GM12878 (cell line): ENCODE results near the gene LAMA2. TPM values are rescaled to one million over a fixed set of nuclear protein-coding genes. Genes with fewer than 3 reads are reported as not detected.
A peak's percentile ranks its signal among the peaks of the same experiment; 100 is the strongest.

Experiments
- ATAC-seq: fragments of 200-7000 bp; cut with Tn5 transposase; 3 replicates; pipeline ENCODE4 v1.9.1; 2020; ENCODE audit warnings: mild to moderate bottlenecking, moderate library complexity
- BruUV-seq: library from RNA; stranded (reverse); fragments of 400-500 nt; replicated peaks from 2 replicates; lab custom pipeline; 2021; lab: Mats Ljungman, UMichigan
- CTCF ChIA-PET: fragments of 300-600 bp; sonication (Branson Sonifier 250); formaldehyde crosslinking; extraction: SDS; loops from one replicate; lab custom pipeline; 2021; ENCODE audit warnings: inconsistent platforms; lab: Yijun Ruan, JAX
- POLR2A ChIA-PET: fragments of 350-600 bp; formaldehyde crosslinking; extraction: SDS; loops from one replicate; lab custom pipeline; 2021; ENCODE audit warnings: inconsistent platforms; lab: Charles Lee
- RAD21 ChIA-PET: fragments of 300-600 bp; sonication (Branson Sonifier 250); formaldehyde crosslinking; loops from one replicate; lab custom pipeline; 2023; ENCODE audit warnings: antibody characterized with exemption; ENCODE audit not compliant: unreplicated experiment; lab: Charles Lee
- SMC1A ChIA-PET: fragments of 300-600 bp; sonication (Branson Sonifier 250); formaldehyde crosslinking; loops from one replicate; lab custom pipeline; 2023; ENCODE audit not compliant: unreplicated experiment, uncharacterized antibody; lab: Charles Lee
- DNase-seq: peaks from one replicate; pipeline ENCODE4 v3.0.0-alpha.2; 2011; ENCODE audit warnings: low read depth, low spot score
- FAIRE-seq: peaks from 3 replicates; lab custom pipeline; 2011; peaks lifted over from hg19 to GRCh38; lab: Jason Lieb, UNC
- H2AFZ ChIP-seq: 2 replicates; pipeline ENCODE4 v1.6.0; 2011; ENCODE audit warnings: low read depth, low read length, control low read depth; ENCODE audit not compliant: control insufficient read depth
- H3K27ac ChIP-seq: 2 replicates; pipeline ENCODE4 v1.5.1; 2011; ENCODE audit warnings: control low read depth; ENCODE audit not compliant: control insufficient read depth, insufficient read depth
- H3K27me3 ChIP-seq, 2 experiments: replicated peaks in 1 of 2; 2 replicates each; pipeline versions ENCODE4 v1.6.0 to v1.6.1; 2011; ENCODE audit warnings: low read length in 1 of 2; ENCODE audit not compliant: control insufficient read depth in 2 of 2, insufficient read depth in 2 of 2
- H3K36me3 ChIP-seq, 2 experiments: 2 replicates each; pipeline ENCODE4 v1.5.1; 2011; ENCODE audit warnings: low read length in 1 of 2; ENCODE audit not compliant: control insufficient read depth in 2 of 2, insufficient read depth in 2 of 2
- H3K4me1 ChIP-seq: 2 replicates; pipeline ENCODE4 v1.6.1; 2011; ENCODE audit warnings: mild to moderate bottlenecking, low read length, moderate library complexity, mixed read lengths; ENCODE audit not compliant: control insufficient read depth, insufficient read depth
- H3K4me2 ChIP-seq: 2 replicates; pipeline ENCODE4 v1.6.0; 2011; ENCODE audit warnings: control low read depth; ENCODE audit not compliant: control insufficient read depth, insufficient read depth
- H3K4me3 ChIP-seq: fragments of 200-600 bp; sonication (generic); 2 replicates; pipeline ENCODE4 v1.5.1; 2016
- H3K79me2 ChIP-seq: 2 replicates; pipeline ENCODE4 v1.6.0; 2011; ENCODE audit warnings: low read length; ENCODE audit not compliant: control insufficient read depth, insufficient read depth
- H3K9ac ChIP-seq: 2 replicates; pipeline ENCODE4 v1.8.0; 2011; ENCODE audit warnings: low read length, control low read depth, mixed read lengths; ENCODE audit not compliant: control insufficient read depth, insufficient read depth
- H3K9me3 ChIP-seq: replicated peaks from 3 replicates; pipeline ENCODE4 v1.5.1; 2011; ENCODE audit warnings: mild to moderate bottlenecking, low read length; ENCODE audit not compliant: control insufficient read depth, insufficient read depth
- H4K20me1 ChIP-seq: 2 replicates; pipeline ENCODE4 v1.6.0; 2011; ENCODE audit not compliant: control insufficient read depth, insufficient read depth
- BCLAF1 ChIP-seq: fragments of 450-650 bp; IDR thresholded peaks from 2 replicates; pipeline ENCODE4 v1.6.1; 2017; ENCODE audit warnings: antibody characterized with exemption, mild to moderate bottlenecking, moderate library complexity
- CEBPZ ChIP-seq: fragments of 150-350 bp; IDR thresholded peaks from 2 replicates; pipeline ENCODE4 v1.6.1; 2016; ENCODE audit warnings: low read depth, low read length
- FOXK2 ChIP-seq: fragments of 450-650 bp; IDR thresholded peaks from 2 replicates; pipeline ENCODE4 v1.6.1; 2017; ENCODE audit warnings: mild to moderate bottlenecking, moderate library complexity
- HDAC6 ChIP-seq: fragments of 200-600 bp; sonication (generic); IDR thresholded peaks from one replicate; pipeline ENCODE4 v1.8.0; 2017; ENCODE audit warnings: antibody characterized with exemption; ENCODE audit not compliant: unreplicated experiment
- IKZF1 ChIP-seq: fragments of 450-650 bp; conservative IDR thresholded peaks from 2 replicates; pipeline ENCODE4 v1.6.1; 2017; ENCODE audit warnings: antibody characterized with exemption, mild to moderate bottlenecking
- PML ChIP-seq: IDR thresholded peaks from 2 replicates; pipeline ENCODE4 v1.6.1; 2012; ENCODE audit warnings: low read length, inconsistent platforms
- POU2F2 ChIP-seq: IDR thresholded peaks from 3 replicates; pipeline ENCODE4 v1.6.1; 2011; ENCODE audit warnings: low read depth, mild to moderate bottlenecking, low read length, borderline replicate concordance
- RAD21 ChIP-seq: IDR thresholded peaks from 2 replicates; pipeline ENCODE4 v1.6.1; 2011; ENCODE audit warnings: mild to moderate bottlenecking, low read depth, low read length, moderate library complexity; ENCODE audit not compliant: insufficient read depth
- ZBED1 ChIP-seq: IDR thresholded peaks from 2 replicates; pipeline ENCODE4 v1.6.1; 2016; ENCODE audit warnings: borderline replicate concordance
- WGBS: methylation state at CpG from one replicate; pipeline ENCODE4 v1.1.6; 2016; ENCODE audit warnings: low lambda C conversion rate; ENCODE audit not compliant: insufficient replicate concordance, insufficient coverage; ENCODE audit errors: missing lambda C conversion rate; 5-methylcytosine and 5-hydroxymethylcytosine counted together
- in situ Hi-C: fragments of 300-500 bp; cut with MboI; formaldehyde crosslinking; loops from 9 replicates; pipeline ENCODE4 v1.14.3; 2018; ENCODE audit warnings: mixed read lengths
- intact Hi-C: fragments of 100-400 bp; cut with micrococcal nuclease; formaldehyde crosslinking; loops from one replicate; pipeline ENCODE4 v1.14.2; 2022; ENCODE audit not compliant: unreplicated experiment
- polyA plus RNA-seq, 11 experiments: library from polyadenylated mRNA; depleted of rRNA in 4 of 11; unstranded in 6 of 11; stranded (reverse) in 5 of 11; fragments of >200 nt; fragmentation: Nextera tagmentation in 4 of 11; fragmentation: Illumina TruSeq in 1 of 11; extraction: Ambion mirVana in 4 of 11; extraction: Trizol in 1 of 11; gene quantifications; 1 replicate in 1 of 11; 2 replicates in 10 of 11; pipeline versions ENCODE4 v1.2.1 to v1.2.3, GENCODE V29; 2011 to 2016; ENCODE audit warnings: inconsistent platforms in 2 of 11, missing spikeins in 2 of 11, low read depth in 1 of 11
- total RNA-seq, 4 experiments: library from RNA; depleted of rRNA in 3 of 4; stranded (reverse); fragments of >200 nt in 3 of 4; fragmentation: Illumina TruSeq in 1 of 4; extraction: Trizol in 1 of 4; gene quantifications; 2 replicates each; pipeline versions ENCODE4 v1.2.1 to v1.2.3, GENCODE V29; 2013 to 2021

LAMA2 gene
- total and polyA plus RNA-seq, 10 of the 15 experiments (the other 5 are each of a cell fraction or from before 2014, with no cell fraction given): 0.04 to 2.0 (median 0.37) TPM; not detected in 1

- Histone ChIP-seq H4K20me1 (no peaks in the 10 kb centered on the region), H3K36me3 (no peaks in the 10 kb centered on the region), H3K27ac (no peak overlapping the region), H2AFZ (no peak overlapping the region), H3K79me2 (no peaks in the 10 kb centered on the region), H3K4me1 (no peaks in the 10 kb centered on the region)
- no peak for FAIRE-seq
- no peak for DNase-seq
- no peak for TF ChIP-seq FOXK2
- no peak for TF ChIP-seq PML
- no peak for TF ChIP-seq POU2F2
- TF ChIP-seq ZBED1: no peak
- TF ChIP-seq HDAC6: no peak
- TF ChIP-seq BCLAF1: no peak
- TF ChIP-seq CEBPZ: no peak
- TF ChIP-seq IKZF1: no peak
- peak; percentile 19; the same call in 1 of the 2 replicates for TF ChIP-seq RAD21
- TF ChIP-seq, all 136 proteins: peak for 1
- in situ Hi-C loops: no loop called here
- ChIA-PET CTCF (interaction anchor here (1.4 kb wide), 1 partner anchor 30 kb away, joined by 4 read pairs; no protein-coding TSS in a partner anchor), RAD21 (no interaction called here), SMC1A (interaction anchor here (0.5 kb wide), 1 partner anchor 92 kb away, joined by 3 read pairs; no protein-coding TSS in a partner anchor), POLR2A (no interaction called here)
- peak; percentile 51; the same call in 2 of the 3 replicates for ATAC-seq
- 13% methylated on average over 3 of the region's 3 CpGs for WGBS
- BruUV-seq: no TSS peak
- no peak overlapping the region for H3K9ac ChIP-seq
- no peaks in the 10 kb centered on the region for H3K9me3 ChIP-seq
- intact Hi-C loops: no loop called here
- no peak overlapping the region for H3K4me3 ChIP-seq
- no peaks in the 10 kb centered on the region for H3K27me3 ChIP-seq
- H3K4me2 ChIP-seq: no peak overlapping the region
These were observed 586.2 kb downstream of the LAMA2 start for GRCh38 chr6:129469070-129469662.
